HepG2 (cell line): ENCODE results near the gene DYNLT5. TPM values are rescaled to one million over a fixed set of nuclear protein-coding genes. Genes with fewer than 3 reads are reported as not detected.

Experiments
- ATAC-seq: fragments of 200-7000 bp; cut with Tn5 transposase; 3 replicates; pipeline ENCODE4 v1.9.1; 2020; ENCODE audit warnings: mild to moderate bottlenecking, moderate library complexity
- BruUV-seq: library from RNA; stranded (reverse); fragments of 400-500 nt; replicated peaks from 2 replicates; lab custom pipeline; 2021; lab: Mats Ljungman, UMichigan
- CTCF ChIA-PET: fragments of 300-600 bp; formaldehyde crosslinking; extraction: SDS; loops from one replicate; lab custom pipeline; 2021; ENCODE audit warnings: low total read pairs, inconsistent platforms, low intra/inter-chr PET ratio; lab: Yijun Ruan, JAX
- POLR2A ChIA-PET: fragments of 350-600 bp; sonication (Branson Sonifier 250); formaldehyde crosslinking; loops from one replicate; lab custom pipeline; 2020; ENCODE audit warnings: antibody characterized with exemption, inconsistent platforms; lab: Yijun Ruan, JAX
- DNase-seq: peaks from one replicate; pipeline ENCODE4 v3.0.0-alpha.2; 2015; ENCODE audit warnings: low spot score
- FAIRE-seq: peaks from 3 replicates; lab custom pipeline; 2011; peaks lifted over from hg19 to GRCh38; lab: Jason Lieb, UNC
- H2AFZ ChIP-seq: one replicate; pipeline ENCODE4 v1.6.1; 2011; ENCODE audit warnings: low read length, inconsistent platforms
- H3K27ac ChIP-seq: fragments of 300-600 bp; 3 replicates; pipeline ENCODE4 v1.8.0; 2011; ENCODE audit warnings: mixed run types, mild to moderate bottlenecking, mixed read lengths, low read length, inconsistent platforms; ENCODE audit not compliant: insufficient read depth; ENCODE audit errors: extremely low read length
- H3K27me3 ChIP-seq, 2 experiments: fragments of 200-600 bp in 1 of 2; 2 replicates in 1 of 2; 3 replicates in 1 of 2; pipeline versions ENCODE4 v1.6.0 to v1.8.0; 2011; ENCODE audit warnings: low read length in 2 of 2, mild to moderate bottlenecking in 2 of 2, moderate library complexity in 2 of 2, inconsistent platforms in 1 of 2; ENCODE audit not compliant: insufficient read depth in 2 of 2, control insufficient read depth in 1 of 2
- H3K36me3 ChIP-seq, 2 experiments: fragments of 200-600 bp in 1 of 2; replicated peaks in 1 of 2; 2 replicates in 1 of 2; 3 replicates in 1 of 2; pipeline versions ENCODE4 v1.5.1 to v1.8.0; 2011; ENCODE audit warnings: low read length in 2 of 2, inconsistent platforms in 1 of 2; ENCODE audit not compliant: insufficient read depth in 2 of 2, control insufficient read depth in 1 of 2
- H3K4me1 ChIP-seq: 2 replicates; pipeline ENCODE4 v1.5.1; 2012; ENCODE audit warnings: low read length, inconsistent platforms; ENCODE audit not compliant: insufficient read depth
- H3K4me2 ChIP-seq: 2 replicates; pipeline ENCODE4 v1.6.0; 2011; ENCODE audit warnings: low read depth, low read length, inconsistent platforms
- H3K4me3 ChIP-seq, 3 experiments: fragments of 200-600 bp in 1 of 3; sonication (generic), shearing (Covaris generic) in 1 of 3; replicated peaks in 1 of 3; 2 replicates each; pipeline ENCODE4 v1.5.1; 2011 to 2016; ENCODE audit warnings: low read length in 3 of 3, inconsistent platforms in 2 of 3, low read depth in 2 of 3, mild to moderate bottlenecking in 2 of 3, control low read depth in 1 of 3, mixed read lengths in 1 of 3; ENCODE audit not compliant: insufficient read depth in 1 of 3
- H3K79me2 ChIP-seq: one replicate; pipeline ENCODE4 v1.6.1; 2011; ENCODE audit warnings: low read length, inconsistent platforms; ENCODE audit not compliant: insufficient read depth
- H3K9ac ChIP-seq: 2 replicates; pipeline ENCODE4 v1.6.0; 2011; ENCODE audit warnings: mild to moderate bottlenecking, low read depth, low read length, inconsistent platforms; ENCODE audit not compliant: insufficient read depth
- H3K9me3 ChIP-seq: 2 replicates; pipeline ENCODE4 v1.5.1; 2012; ENCODE audit warnings: mild to moderate bottlenecking, low read length
- H4K20me1 ChIP-seq: 2 replicates; pipeline ENCODE4 v1.6.0; 2011; ENCODE audit warnings: inconsistent platforms, mild to moderate bottlenecking, low read length, moderate library complexity; ENCODE audit not compliant: insufficient read depth
- GZF1 ChIP-seq: sonication (generic); formaldehyde crosslinking; IDR thresholded peaks from 2 replicates; pipeline ENCODE4 v1.5.1; 2020; ENCODE audit warnings: mild to moderate bottlenecking, missing genetic modification reagents
- IKZF1 ChIP-seq: fragments of 450-650 bp; IDR thresholded peaks from 2 replicates; pipeline ENCODE4 v1.7.1; 2016
- NFKBIZ ChIP-seq: IDR thresholded peaks from 2 replicates; pipeline ENCODE4 v1.6.1; 2018; ENCODE audit warnings: missing genetic modification reagents, missing compliant biosample characterization
- PBX3 ChIP-seq: sonication (generic); formaldehyde crosslinking; IDR thresholded peaks from 2 replicates; pipeline ENCODE4 v1.8.1; 2023; ENCODE audit warnings: missing genetic modification reagents, inconsistent platforms, borderline replicate concordance
- ZBTB38 ChIP-seq: sonication (generic); formaldehyde crosslinking; IDR thresholded peaks from 2 replicates; pipeline ENCODE4 v1.5.1; 2020; ENCODE audit warnings: mild to moderate bottlenecking, missing genetic modification reagents
- ZFP36 ChIP-seq: fragments of 150-350 bp; IDR thresholded peaks from 2 replicates; pipeline ENCODE4 v1.6.1; 2018; ENCODE audit warnings: borderline replicate concordance, low read length, low read depth; ENCODE audit not compliant: partially characterized antibody
- ZNF629 ChIP-seq: sonication (generic); formaldehyde crosslinking; conservative IDR thresholded peaks from 2 replicates; pipeline ENCODE4 v1.5.0; 2020; ENCODE audit warnings: missing genetic modification reagents
- ZNF703 ChIP-seq: sonication (generic); formaldehyde crosslinking; IDR thresholded peaks from 2 replicates; pipeline ENCODE4 v1.5.1; 2020; ENCODE audit warnings: missing genetic modification reagents, mild to moderate bottlenecking, moderate library complexity, borderline replicate concordance
- WGBS: methylation state at CpG from one replicate; pipeline ENCODE4 v1.1.6; 2017; ENCODE audit warnings: low lambda C conversion rate; 5-methylcytosine and 5-hydroxymethylcytosine counted together
- in situ Hi-C: cut with HindIII; loops from 2 replicates; pipeline ENCODE4 v1.10.0; 2017; ENCODE audit warnings: low pct_unique_long_range_greater_than_20kb; ENCODE audit not compliant: extremely low pct_ligation_motif_present
- intact Hi-C: fragments of 100-400 bp; cut with micrococcal nuclease; formaldehyde crosslinking; loops from one replicate; pipeline ENCODE4 v1.10.0; 2022; ENCODE audit not compliant: unreplicated experiment
- polyA plus RNA-seq, 8 experiments: library from polyadenylated mRNA; depleted of rRNA in 3 of 8; stranded (reverse) in 7 of 8; unstranded in 1 of 8; fragments of >200 nt; fragmentation: Illumina TruSeq in 4 of 8; extraction: Trizol in 4 of 8; gene quantifications; 2 replicates each; pipeline versions ENCODE4 v1.2.1 to v1.2.3, GENCODE V29; 2011 to 2016; ENCODE audit warnings: low read depth in 4 of 8, missing spikeins in 1 of 8, mixed read lengths in 1 of 8; ENCODE audit not compliant: insufficient read depth in 1 of 8
- total RNA-seq, 5 experiments: library from RNA; depleted of rRNA; stranded (reverse); fragments of >200 nt; fragmentation: Illumina TruSeq; extraction: Trizol; gene quantifications; 2 replicates each; pipeline ENCODE4 v1.2.3, GENCODE V29; 2016; ENCODE audit warnings: low read depth in 1 of 5
- TF ChIP-seq, protein P1 (sequence below): sonication (generic); formaldehyde crosslinking; IDR thresholded peaks from 2 replicates; pipeline ENCODE4 v1.4.0; 2020; ENCODE audit warnings: missing genetic modification reagents, low read depth, mild to moderate bottlenecking, borderline replicate concordance

The DYNLT5 gene
- total and polyA plus RNA-seq, 2 of the 13 experiments (the other 11 are each of a cell fraction or from before 2014, with no cell fraction given): not detected

DNA sequence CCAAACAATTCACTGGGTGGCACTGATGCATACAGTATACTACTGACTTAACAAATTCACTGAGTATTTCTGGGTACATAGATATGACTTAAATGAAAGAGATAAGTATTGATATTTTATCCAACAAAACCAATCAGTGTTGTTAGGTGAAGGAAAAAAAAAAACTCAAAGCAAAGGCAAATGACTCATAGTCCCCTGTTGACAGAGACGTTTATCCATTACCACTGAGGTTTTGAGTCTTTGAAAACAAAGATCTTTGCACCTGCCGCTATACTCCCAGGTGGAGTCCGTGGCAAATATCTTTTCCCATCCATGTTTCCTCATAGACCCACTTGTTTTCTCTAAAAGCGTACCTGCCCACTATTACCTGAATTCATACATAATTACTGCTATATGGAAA lies 18.4 kb downstream of the DYNLT5 start:
- DNase-seq (no peak), ATAC-seq (no peak)
- no peaks in the 10 kb centered on the region for H3K27me3 ChIP-seq
- TF ChIP-seq ZNF629 (CRISPR knock-in tag): no peak
- TF ChIP-seq GZF1 (CRISPR knock-in tag): no peak
- TF ChIP-seq, protein P1, sequence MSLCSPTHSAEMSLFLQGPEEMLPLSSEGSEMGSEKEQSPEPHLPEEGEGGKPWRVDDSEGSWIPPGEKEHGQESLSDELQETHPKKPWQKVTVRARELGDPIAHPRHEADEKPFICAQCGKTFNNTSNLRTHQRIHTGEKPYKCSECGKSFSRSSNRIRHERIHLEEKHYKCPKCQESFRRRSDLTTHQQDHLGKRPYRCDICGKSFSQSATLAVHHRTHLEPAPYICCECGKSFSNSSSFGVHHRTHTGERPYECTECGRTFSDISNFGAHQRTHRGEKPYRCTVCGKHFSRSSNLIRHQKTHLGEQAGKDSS: no peak
- no peak for TF ChIP-seq NFKBIZ
- TF ChIP-seq ZFP36: no peak
- no peak for TF ChIP-seq IKZF1
- TF ChIP-seq, all 625 proteins: peak for 0
- ChIA-PET POLR2A (no interaction called here), CTCF (no interaction called here)
- 11% methylated on average over 4 of the region's 4 CpGs for WGBS
- intact Hi-C loops: no loop called here
- in situ Hi-C loops: no loop called here
- FAIRE-seq: no peak
- H3K9ac ChIP-seq: no peak overlapping the region
- H3K36me3 ChIP-seq: no peaks in the 10 kb centered on the region
- no peaks in the 10 kb centered on the region for H4K20me1 ChIP-seq
- no peaks in the 10 kb centered on the region for H3K9me3 ChIP-seq
- no peak overlapping the region for H2AFZ ChIP-seq
- no peaks in the 10 kb centered on the region for H3K4me1 ChIP-seq
- no TSS peak for BruUV-seq
- H3K4me3 ChIP-seq: no peak overlapping the region
- H3K79me2 ChIP-seq: no peaks in the 10 kb centered on the region
- no peak overlapping the region for H3K4me2 ChIP-seq
- no peak overlapping the region for H3K27ac ChIP-seq

DNA sequence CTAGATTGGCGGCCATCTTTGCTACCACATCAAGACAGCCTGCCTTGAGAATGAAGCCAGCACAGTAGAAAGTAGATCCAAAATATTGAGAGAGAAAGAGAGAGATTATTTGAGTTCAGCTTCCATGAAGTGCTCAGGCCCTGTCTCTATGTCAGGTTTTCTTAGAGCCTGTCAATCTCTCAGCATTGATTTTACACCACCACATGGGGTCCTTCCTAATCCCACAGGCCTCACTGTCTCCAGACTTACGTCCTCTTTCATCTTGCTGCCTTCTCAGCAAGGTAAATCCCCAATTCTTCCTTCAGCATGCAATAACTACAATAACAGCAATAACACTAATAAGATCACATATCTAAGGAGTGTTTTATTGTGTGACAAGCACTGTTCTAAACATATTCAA lies 21.0 kb downstream of the DYNLT5 start:
- H3K27me3 ChIP-seq: no peaks in the 10 kb centered on the region
- no TSS peak for BruUV-seq
- DNase-seq (no peak), FAIRE-seq (no peak), ATAC-seq (no peak)
- H3K79me2 ChIP-seq: no peaks in the 10 kb centered on the region
- H3K9me3 ChIP-seq: no peaks in the 10 kb centered on the region
- in situ Hi-C loops (no loop called here), intact Hi-C loops (no loop called here)
- H2AFZ ChIP-seq: no peak overlapping the region
- no peaks in the 10 kb centered on the region for H3K4me1 ChIP-seq
- POLR2A ChIA-PET: no interaction called here
- no peak overlapping the region for H3K9ac ChIP-seq
- CTCF ChIA-PET: no interaction called here
- H3K4me3 ChIP-seq: no peak overlapping the region
- H4K20me1 ChIP-seq: no peaks in the 10 kb centered on the region
- no peak overlapping the region for H3K27ac ChIP-seq
- no peak overlapping the region for H3K4me2 ChIP-seq
- WGBS: 7% methylated on average over 2 of the region's 2 CpGs
- TF ChIP-seq ZNF703 (CRISPR knock-in tag) (no peak), ZBTB38 (CRISPR knock-in tag) (no peak), PBX3 (CRISPR knock-in tag) (no peak)
- no peaks in the 10 kb centered on the region for H3K36me3 ChIP-seq
